B cell (primary cell): Measurements from ENCODE around the gene PRKCA. TPM values are rescaled to one million over a fixed set of nuclear protein-coding genes. Genes with fewer than 3 reads are reported as not detected.

Experiments used
- ATAC-seq: fragments of 200-7000 bp; cut with Tn5 transposase; one replicate; pipeline ENCODE4 v1.10.0; 2021; ENCODE audit warnings: low read depth, mild to moderate bottlenecking, moderate number of reproducible peaks, moderate library complexity
- CTCF ChIA-PET: fragments of 350-600 bp; sonication (Branson Sonifier 250); formaldehyde crosslinking; loops from one replicate; lab custom pipeline; 2021; ENCODE audit warnings: antibody characterized with exemption, inconsistent platforms; lab: Charles Lee
- POLR2A ChIA-PET: fragments of 350-600 bp; sonication (Branson Sonifier 250); formaldehyde crosslinking; loops from one replicate; lab custom pipeline; 2021; ENCODE audit warnings: antibody characterized with exemption; lab: Charles Lee
- DNase-seq: peaks from one replicate; pipeline ENCODE4 v3.0.0; 2013
- H2AFZ ChIP-seq: 2 replicates; pipeline ENCODE4 v1.6.1; 2012; ENCODE audit warnings: mild to moderate bottlenecking, low read depth, low read length; ENCODE audit not compliant: insufficient read depth, poor library complexity, severe bottlenecking
- H3K27ac ChIP-seq, 2 donors: 1 replicate in 1 of 2; 2 replicates in 1 of 2; pipeline ENCODE4 v1.5.1; 2012 to 2013; ENCODE audit warnings: low read length in 2 of 2, mild to moderate bottlenecking in 2 of 2, moderate library complexity in 1 of 2
- H3K27me3 ChIP-seq, 4 experiments: fragments of 200-600 bp in 1 of 4; sonication (generic) in 1 of 4; replicated peaks in 1 of 4; 1 replicate in 2 of 4; 2 replicates in 2 of 4; pipeline versions ENCODE4 v1.6.1 to v1.7.0; 2013 to 2016; ENCODE audit warnings: low read length in 3 of 4, mild to moderate bottlenecking in 2 of 4, mixed read lengths in 1 of 4, moderate library complexity in 1 of 4; ENCODE audit not compliant: insufficient read depth in 4 of 4, control insufficient read depth in 3 of 4; ENCODE audit errors: control extremely low read depth in 1 of 4
- H3K36me3 ChIP-seq, 2 experiments: replicated peaks in 1 of 2; 1 replicate in 1 of 2; 2 replicates in 1 of 2; pipeline versions ENCODE4 v1.6.1 to v1.7.1; 2013; ENCODE audit warnings: low read length in 1 of 2; ENCODE audit not compliant: insufficient read depth in 2 of 2, control insufficient read depth in 1 of 2; ENCODE audit errors: control extremely low read depth in 1 of 2, extremely low read depth in 1 of 2
- H3K4me1 ChIP-seq, 2 donors: fragments of 200-600 bp in 1 of 2; sonication (generic) in 1 of 2; 1 replicate in 1 of 2; 2 replicates in 1 of 2; pipeline versions ENCODE4 v1.5.1 to v1.6.1; 2013 to 2017; ENCODE audit warnings: low read length in 2 of 2; ENCODE audit not compliant: control insufficient read depth in 2 of 2, insufficient read depth in 2 of 2
- H3K4me2 ChIP-seq: replicated peaks from 2 replicates; pipeline ENCODE3; 2012; ENCODE audit warnings: mild to moderate bottlenecking, low read depth, low read length; ENCODE audit not compliant: poor library complexity, severe bottlenecking
- H3K4me3 ChIP-seq, 5 experiments: fragments of 200-600 bp in 1 of 5; sonication (generic) in 1 of 5; 1 replicate in 3 of 5; 2 replicates in 2 of 5; pipeline versions ENCODE4 v1.5.1 to v1.7.0; 2011 to 2016; ENCODE audit warnings: low read length in 4 of 5, mild to moderate bottlenecking in 4 of 5, low read depth in 2 of 5, control low read depth in 1 of 5, moderate library complexity in 1 of 5; ENCODE audit not compliant: insufficient read depth in 1 of 5; ENCODE audit errors: control extremely low read depth in 1 of 5, extremely low read depth in 1 of 5
- H3K79me2 ChIP-seq: fragments of 200-600 bp; sonication (generic); one replicate; pipeline ENCODE4 v1.6.0; 2016; ENCODE audit warnings: low read length; ENCODE audit not compliant: control insufficient read depth, insufficient read depth
- H3K9ac ChIP-seq: fragments of 200-600 bp; sonication (generic); 2 replicates; pipeline ENCODE4 v1.6.1; 2017; ENCODE audit warnings: mild to moderate bottlenecking, low read length, moderate library complexity
- H3K9me3 ChIP-seq, 3 donors: one replicate each; pipeline versions ENCODE4 v1.6.1 to v1.7.1; 2013; ENCODE audit warnings: low read length in 2 of 3; ENCODE audit not compliant: control insufficient read depth in 2 of 3, insufficient read depth in 1 of 3; ENCODE audit errors: control extremely low read depth in 1 of 3
- H4K20me1 ChIP-seq: 2 replicates; pipeline ENCODE4 v1.6.0; 2012; ENCODE audit warnings: mild to moderate bottlenecking, low read length; ENCODE audit not compliant: insufficient read depth, control insufficient read depth, poor library complexity, severe bottlenecking
- H3K27ac Mint-ChIP-seq: one replicate; pipeline ENCODE4 v1.8.0; 2021; ENCODE audit warnings: mixed read lengths
- H3K27me3 Mint-ChIP-seq: one replicate; pipeline ENCODE4 v1.8.0; 2021; ENCODE audit warnings: mixed read lengths
- H3K4me1 Mint-ChIP-seq: one replicate; pipeline ENCODE4 v1.8.0; 2021; ENCODE audit warnings: mixed read lengths
- H3K4me3 Mint-ChIP-seq: one replicate; pipeline ENCODE4 v1.8.0; 2021; ENCODE audit warnings: mixed read lengths
- H3K9me3 Mint-ChIP-seq: one replicate; pipeline ENCODE4 v1.8.0; 2022; ENCODE audit warnings: mixed read lengths; ENCODE audit not compliant: insufficient read depth
- EZH2 ChIP-seq: IDR thresholded peaks from 2 replicates; pipeline ENCODE4 v1.6.1; 2012; ENCODE audit warnings: borderline replicate concordance, low read depth, mild to moderate bottlenecking, moderate library complexity, low read length; ENCODE audit not compliant: insufficient read depth, poor library complexity, severe bottlenecking
- WGBS: methylation state at CpG from one replicate; pipeline ENCODE4 v1.1.5; 2013; ENCODE audit warnings: missing lambda C conversion rate; ENCODE audit not compliant: insufficient coverage; 5-methylcytosine and 5-hydroxymethylcytosine counted together
- intact Hi-C: fragments of 100-400 bp; cut with micrococcal nuclease; formaldehyde crosslinking; loops from one replicate; pipeline ENCODE4 v1.10.0; 2022
- polyA plus RNA-seq: library from polyadenylated mRNA; depleted of rRNA; stranded (reverse); fragments of >200 nt; gene quantifications from 2 replicates; pipeline ENCODE4 v1.2.3, GENCODE V29; 2012
- total RNA-seq, 2 donors: library from RNA; stranded (reverse); fragments of 120-200 nt in 1 of 2; gene quantifications; 1 replicate in 1 of 2; 2 replicates in 1 of 2; pipeline versions ENCODE4 v1.2.3 to v1.2.4, GENCODE V29; 2013 to 2022
- TF ChIP-seq, protein P1 (sequence below): fragments of 200-600 bp; IDR thresholded peaks from one replicate; pipeline ENCODE4 v1.8.0; 2022; ENCODE audit warnings: antibody characterized with exemption, mild to moderate bottlenecking

Gene PRKCA
- total and polyA plus RNA-seq, 2 donors (not counting 1 experiment from before 2014, with no cell fraction given), result 0.33 to 7.7 TPM

DNA sequence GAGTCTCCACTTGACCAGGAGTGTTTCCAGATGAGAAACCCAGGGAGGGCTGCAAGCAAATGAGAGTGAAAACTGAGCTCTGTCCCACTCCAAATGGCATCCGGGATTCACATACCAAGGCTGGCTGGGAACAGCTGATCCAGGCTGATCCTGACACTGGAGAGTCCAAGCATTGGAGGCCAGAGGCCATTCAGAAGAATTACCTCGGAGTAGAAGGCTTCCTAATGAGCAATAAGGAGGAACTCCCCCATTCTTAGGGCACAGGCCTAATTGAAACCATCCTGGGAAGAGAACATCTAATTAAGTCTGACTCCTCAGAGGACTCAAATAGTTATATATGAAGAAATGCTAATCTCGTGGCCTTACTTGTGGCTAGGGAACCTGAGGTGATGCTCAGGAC, 142.8 kb downstream of the PRKCA start:
- Histone ChIP-seq H3K27ac (no peak overlapping the region), H3K4me1 (peaks cover 40% of the 10 kb centered on the region in 2 donors), H4K20me1 (no peaks in the 10 kb centered on the region), H3K9ac (no peak overlapping the region), H3K79me2 (no peaks in the 10 kb centered on the region), H3K9me3 (peaks cover 0 to 12% (median 0%) of the 10 kb centered on the region in 3 donors), H3K36me3 (no peaks in the 10 kb centered on the region), H3K4me3 (no peak overlapping the region), H3K4me2 (no peak overlapping the region), H2AFZ (no peak overlapping the region), H3K27me3 (no peaks in the 10 kb centered on the region)
- peaks cover 42% of the 10 kb centered on the region for H3K4me1 Mint-ChIP-seq
- no peak for ATAC-seq
- WGBS, result 81% methylated on average over 2 of the region's 3 CpGs
- H3K27ac Mint-ChIP-seq, result no peak overlapping the region
- ChIA-PET POLR2A (no interaction called here), CTCF (no interaction called here)
- no peaks in the 10 kb centered on the region for H3K9me3 Mint-ChIP-seq
- H3K27me3 Mint-ChIP-seq, result peaks cover 5% of the 10 kb centered on the region
- DNase-seq, result no peak
- intact Hi-C loops, result no loop called here
- TF ChIP-seq, protein P1, sequence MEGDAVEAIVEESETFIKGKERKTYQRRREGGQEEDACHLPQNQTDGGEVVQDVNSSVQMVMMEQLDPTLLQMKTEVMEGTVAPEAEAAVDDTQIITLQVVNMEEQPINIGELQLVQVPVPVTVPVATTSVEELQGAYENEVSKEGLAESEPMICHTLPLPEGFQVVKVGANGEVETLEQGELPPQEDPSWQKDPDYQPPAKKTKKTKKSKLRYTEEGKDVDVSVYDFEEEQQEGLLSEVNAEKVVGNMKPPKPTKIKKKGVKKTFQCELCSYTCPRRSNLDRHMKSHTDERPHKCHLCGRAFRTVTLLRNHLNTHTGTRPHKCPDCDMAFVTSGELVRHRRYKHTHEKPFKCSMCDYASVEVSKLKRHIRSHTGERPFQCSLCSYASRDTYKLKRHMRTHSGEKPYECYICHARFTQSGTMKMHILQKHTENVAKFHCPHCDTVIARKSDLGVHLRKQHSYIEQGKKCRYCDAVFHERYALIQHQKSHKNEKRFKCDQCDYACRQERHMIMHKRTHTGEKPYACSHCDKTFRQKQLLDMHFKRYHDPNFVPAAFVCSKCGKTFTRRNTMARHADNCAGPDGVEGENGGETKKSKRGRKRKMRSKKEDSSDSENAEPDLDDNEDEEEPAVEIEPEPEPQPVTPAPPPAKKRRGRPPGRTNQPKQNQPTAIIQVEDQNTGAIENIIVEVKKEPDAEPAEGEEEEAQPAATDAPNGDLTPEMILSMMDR, result no peak
- TF ChIP-seq EZH2, result no peak
- no peak overlapping the region for H3K4me3 Mint-ChIP-seq

DNA sequence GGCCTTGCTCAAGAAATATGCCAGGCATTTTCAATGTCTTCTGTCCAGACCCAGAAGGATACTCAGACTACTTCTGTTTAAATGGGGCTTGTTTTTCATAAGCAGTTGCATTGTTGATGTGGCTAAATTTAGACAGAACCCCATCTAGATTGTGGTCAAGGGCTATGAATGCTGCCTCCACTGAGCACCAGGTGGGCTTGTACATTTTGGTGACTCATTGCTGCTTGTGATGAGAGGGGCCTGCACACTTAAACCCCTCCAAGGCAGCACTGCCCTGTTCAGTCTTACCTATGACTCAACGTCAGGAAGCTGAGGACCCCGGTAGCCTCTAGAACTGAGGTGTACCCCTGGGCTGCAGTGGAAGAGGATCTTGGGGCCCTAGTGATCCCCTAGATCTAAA, 144.0 kb downstream of the PRKCA start:
- Histone ChIP-seq H3K79me2 (no peaks in the 10 kb centered on the region), H3K36me3 (no peaks in the 10 kb centered on the region), H4K20me1 (no peaks in the 10 kb centered on the region), H2AFZ (no peak overlapping the region), H3K4me2 (no peak overlapping the region), H3K4me3 (no peak overlapping the region), H3K9me3 (peaks cover 0 to 8% (median 0%) of the 10 kb centered on the region in 3 donors), H3K27me3 (no peaks in the 10 kb centered on the region), H3K27ac (no peak overlapping the region), H3K4me1 (peaks cover 29 to 30% of the 10 kb centered on the region in 2 donors), H3K9ac (no peak overlapping the region)
- intact Hi-C loops, result no loop called here
- POLR2A ChIA-PET, result no interaction called here
- WGBS, result 78% methylated on average over 2 of the region's 2 CpGs
- H3K4me3 Mint-ChIP-seq, result no peak overlapping the region
- DNase-seq (no peak), ATAC-seq (no peak)
- H3K9me3 Mint-ChIP-seq, result no peaks in the 10 kb centered on the region
- peaks cover 34% of the 10 kb centered on the region for H3K4me1 Mint-ChIP-seq
- H3K27ac Mint-ChIP-seq, result no peak overlapping the region
- peaks cover 5% of the 10 kb centered on the region for H3K27me3 Mint-ChIP-seq
- CTCF ChIA-PET, result no interaction called here
- no peak for TF ChIP-seq EZH2
- TF ChIP-seq, protein P1, result no peak
